ENCODE data around the gene DNAJC16.

GRCh38 chr1:15524283-15525049 lies 2.2 kb upstream of the DNAJC16 start:
- no peak for TF ChIP-seq POLR2A (IDR thresholded peaks at IDR 0.05; ENCODE audit: low read depth, low read length)
- TF ChIP-seq POLR2AphosphoS5 (IDR thresholded peaks at IDR 0.05; ENCODE audit: low read depth, low read length), result no peak
- no peak for TF ChIP-seq TAF1 (IDR thresholded peaks at IDR 0.05; ENCODE audit: low read depth, low read length)
